ENCODE results near the gene HRCT1. TPM values are rescaled to one million over a fixed set of nuclear protein-coding genes. Genes with fewer than 3 reads are reported as not detected.

The HRCT1 gene
- total and polyA plus RNA-seq, 2 of the 4 experiments (the other 2 are of a cell fraction): 1.1 to 3.9 TPM

DNA sequence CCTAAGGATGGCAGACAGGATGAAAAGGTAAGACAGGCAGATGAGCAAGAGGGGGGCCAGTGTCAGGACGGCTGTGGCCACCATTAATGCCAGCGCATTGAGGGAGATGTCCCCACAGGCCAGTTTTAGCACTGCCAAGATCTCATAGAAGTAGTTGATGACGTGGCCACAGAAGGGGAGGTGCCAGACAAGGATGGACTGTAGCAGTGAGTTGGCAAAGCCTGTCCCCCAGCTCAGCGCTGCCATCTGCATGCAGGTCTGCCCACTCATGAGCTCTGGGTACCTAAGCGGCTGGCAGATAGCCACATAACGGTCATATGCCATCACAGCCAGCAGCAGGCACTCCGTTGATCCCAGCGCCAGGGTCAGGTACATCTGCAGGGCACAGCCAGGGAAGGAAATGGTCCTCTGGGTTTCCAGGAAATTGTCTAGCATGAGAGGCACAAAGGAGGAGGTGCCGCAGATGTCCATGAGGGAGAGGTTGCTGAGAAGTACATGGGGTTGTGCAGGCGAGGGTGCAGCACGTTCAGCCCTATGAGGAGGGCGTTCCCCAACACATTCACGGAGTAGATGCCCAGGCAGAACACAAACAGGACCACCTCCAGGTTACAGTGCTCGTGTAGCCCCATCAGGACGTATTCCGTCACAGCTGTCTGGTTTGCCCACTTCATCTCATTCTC lies 46.6 kb upstream of the HRCT1 start:
- Histone ChIP-seq H2AK5ac (ENCODE audit: low read depth, low read length) (no peak overlapping the region), H3K4ac (ENCODE audit: low read depth, low read length) (no peak overlapping the region), H3K4me3 (ENCODE audit: insufficient read depth, low read depth, low read length) (no peak overlapping the region), H3K79me1 (ENCODE audit: low read depth in 1 of 2, low read length in 2 of 2) (no peaks in the 10 kb centered on the region), H3K4me1 (ENCODE audit: control insufficient read depth, insufficient read depth, low read length) (no peaks in the 10 kb centered on the region), H3K18ac (ENCODE audit: low read depth, low read length) (no peak overlapping the region), H4K91ac (ENCODE audit: insufficient read depth, low read depth, low read length) (no peak overlapping the region), H3K14ac (replicated peaks; ENCODE audit: low read depth, low read length) (no peak overlapping the region), H3K9me3 (ENCODE audit: control insufficient read depth, insufficient read depth, low read length) (no peaks in the 10 kb centered on the region), H3K56ac (ENCODE audit: extremely low read depth, insufficient read depth, low read length) (no peak overlapping the region), H4K8ac (ENCODE audit: low read depth in 2 of 2, low read length in 2 of 2) (no peak overlapping the region), H4K5ac (ENCODE audit: low read depth, low read length) (no peak overlapping the region), H2BK5ac (ENCODE audit: low read depth, low read length, poor library complexity, severe bottlenecking) (no peak overlapping the region), H3K9ac (ENCODE audit: low read depth, low read length) (no peak overlapping the region), H2AFZ (replicated peaks; ENCODE audit: low read length, poor library complexity) (peak overlapping the region; percentile 59), H3K9me1 (ENCODE audit: insufficient read depth, low read length) (no peaks in the 10 kb centered on the region), H3K4me2 (ENCODE audit: low read depth, low read length) (no peak overlapping the region), H2BK20ac (ENCODE audit: low read depth, low read length) (no peak overlapping the region), H3K36me3 (ENCODE audit: control insufficient read depth, insufficient read depth, low read length) (no peaks in the 10 kb centered on the region), H2AK9ac (replicated peaks; ENCODE audit: low read depth, low read length, poor library complexity) (no peak overlapping the region), H3K23ac (ENCODE audit: low read depth, low read length) (no peak overlapping the region), H3K27ac (ENCODE audit: insufficient read depth, low read length) (no peak overlapping the region), H2BK120ac (ENCODE audit: low read depth, low read length) (no peak overlapping the region), H3K27me3 (ENCODE audit: control insufficient read depth, insufficient read depth, low read length) (peaks cover 39% of the 10 kb centered on the region), H4K20me1 (ENCODE audit: insufficient read depth, low read length) (no peaks in the 10 kb centered on the region), H2BK15ac (ENCODE audit: low read depth, low read length) (no peak overlapping the region)
- WGBS, 2 experiments (ENCODE audit: extremely low coverage in 2 of 2, insufficient read length in 1 of 2): 69% methylated on average over 14 of the region's 16 CpGs; no CpG with 5 or more reads in 1 of the 2 experiments
- DNase-seq: peak; percentile 35
- no TSS peak for BruUV-seq (replicated peaks)
- ATAC-seq (ENCODE audit: low read depth): peak; percentile 69
- no peak for TF ChIP-seq RCOR1 (IDR thresholded peaks at IDR 0.05; ENCODE audit: insufficient replicate concordance, low read length)
- TF ChIP-seq CHD1 (IDR thresholded peaks at IDR 0.05; ENCODE audit: low read depth, low read length): no peak
- TF ChIP-seq RFX5 (IDR thresholded peaks at IDR 0.05; ENCODE audit: low read depth, low read length): no peak
- TF ChIP-seq CEBPB (IDR thresholded peaks at IDR 0.05; ENCODE audit: low read depth, low read length): no peak
- TF ChIP-seq MAZ (IDR thresholded peaks at IDR 0.05; ENCODE audit: borderline replicate concordance, low read depth, low read length): no peak
- TF ChIP-seq RAD21 (IDR thresholded peaks at IDR 0.05; ENCODE audit: low read length): no peak; the same call in 1 of the 2 replicates
- TF ChIP-seq, protein P1, sequence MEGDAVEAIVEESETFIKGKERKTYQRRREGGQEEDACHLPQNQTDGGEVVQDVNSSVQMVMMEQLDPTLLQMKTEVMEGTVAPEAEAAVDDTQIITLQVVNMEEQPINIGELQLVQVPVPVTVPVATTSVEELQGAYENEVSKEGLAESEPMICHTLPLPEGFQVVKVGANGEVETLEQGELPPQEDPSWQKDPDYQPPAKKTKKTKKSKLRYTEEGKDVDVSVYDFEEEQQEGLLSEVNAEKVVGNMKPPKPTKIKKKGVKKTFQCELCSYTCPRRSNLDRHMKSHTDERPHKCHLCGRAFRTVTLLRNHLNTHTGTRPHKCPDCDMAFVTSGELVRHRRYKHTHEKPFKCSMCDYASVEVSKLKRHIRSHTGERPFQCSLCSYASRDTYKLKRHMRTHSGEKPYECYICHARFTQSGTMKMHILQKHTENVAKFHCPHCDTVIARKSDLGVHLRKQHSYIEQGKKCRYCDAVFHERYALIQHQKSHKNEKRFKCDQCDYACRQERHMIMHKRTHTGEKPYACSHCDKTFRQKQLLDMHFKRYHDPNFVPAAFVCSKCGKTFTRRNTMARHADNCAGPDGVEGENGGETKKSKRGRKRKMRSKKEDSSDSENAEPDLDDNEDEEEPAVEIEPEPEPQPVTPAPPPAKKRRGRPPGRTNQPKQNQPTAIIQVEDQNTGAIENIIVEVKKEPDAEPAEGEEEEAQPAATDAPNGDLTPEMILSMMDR (conservative IDR thresholded peaks at IDR 0.05; ENCODE audit: low read depth, low read length): 0 out of 2 replicates have a peak, but pooled peaks have one; percentile 9
- ChIA-PET POLR2A (ENCODE audit: unreplicated experiment) (no interaction called here), CTCF (no interaction called here)
- dilution Hi-C loops (cut with HindIII; ENCODE audit: low sequenced_read_pairs, unreplicated experiment): no loop called here
- intact Hi-C loops (cut with micrococcal nuclease): no loop called here
- in situ Hi-C loops (cut with MboI; ENCODE audit: low sequenced_read_pairs): no loop called here

Data from IMR-90 (cell line).